Panc1 (cell line): ENCODE results near the gene TFB2M. TPM values are rescaled to one million over a fixed set of nuclear protein-coding genes. Genes with fewer than 3 reads are reported as not detected.
"Not testable (repeated sequence)": the region's sequence is repeated elsewhere in the genome, so short reads cannot be mapped to it uniquely, and the experiment has no call there.

ENCODE experiments used
- ATAC-seq: fragments of 200-7000 bp; cut with Tn5 transposase; 2 replicates; pipeline ENCODE4 v1.9.1; 2020; ENCODE audit warnings: mild to moderate bottlenecking, moderate library complexity
- BruUV-seq: library from RNA; stranded (reverse); fragments of 400-500 nt; replicated peaks from 2 replicates; lab custom pipeline; 2021; lab: Mats Ljungman, UMichigan
- CTCF ChIA-PET: fragments of 300-600 bp; sonication (Branson Sonifier 250); formaldehyde crosslinking; loops from one replicate; lab custom pipeline; 2022; ENCODE audit warnings: antibody characterized with exemption; lab: Charles Lee
- POLR2A ChIA-PET: fragments of 300-600 bp; sonication (Branson Sonifier 250); formaldehyde crosslinking; loops from one replicate; lab custom pipeline; 2022; ENCODE audit warnings: antibody characterized with exemption; lab: Charles Lee
- DNase-seq: peaks from one replicate; pipeline ENCODE4 v3.0.0-alpha.2; 2010; ENCODE audit warnings: low read depth, low spot score
- H3K27ac ChIP-seq: 2 replicates; pipeline ENCODE4 v1.5.1; 2011; ENCODE audit warnings: mild to moderate bottlenecking, low read length, inconsistent platforms
- H3K27me3 ChIP-seq: fragments of 200-500 bp; sonication (Bioruptor generic); 2 replicates; pipeline ENCODE4 v1.6.0; 2014; ENCODE audit warnings: low read length, inconsistent platforms; ENCODE audit not compliant: control insufficient read depth, insufficient read depth
- H3K36me3 ChIP-seq: fragments of 200-500 bp; sonication (Bioruptor generic); 2 replicates; pipeline ENCODE4 v1.5.1; 2014; ENCODE audit warnings: inconsistent platforms, mild to moderate bottlenecking, low read length, moderate library complexity; ENCODE audit not compliant: control insufficient read depth, insufficient read depth
- H3K4me1 ChIP-seq: 2 replicates; pipeline ENCODE4 v1.5.1; 2011; ENCODE audit warnings: inconsistent platforms, mild to moderate bottlenecking, low read length, moderate library complexity; ENCODE audit not compliant: control insufficient read depth, insufficient read depth
- H3K4me3 ChIP-seq, 2 experiments: 2 replicates each; pipeline ENCODE4 v1.5.1; 2011 to 2012; ENCODE audit warnings: low read depth in 2 of 2, low read length in 2 of 2, mild to moderate bottlenecking in 2 of 2, inconsistent platforms in 1 of 2, moderate library complexity in 1 of 2
- H3K9me3 ChIP-seq: fragments of 200-500 bp; sonication (Bioruptor generic); 2 replicates; pipeline ENCODE4 v1.5.1; 2014; ENCODE audit warnings: low read depth, mild to moderate bottlenecking, inconsistent platforms, low read length, moderate library complexity; ENCODE audit not compliant: control insufficient read depth, insufficient read depth
- POLR2AphosphoS5 ChIP-seq: IDR thresholded peaks from 2 replicates; pipeline ENCODE4 v1.6.1; 2012; ENCODE audit warnings: mild to moderate bottlenecking, low read depth, low read length, moderate library complexity
- SIN3A ChIP-seq: IDR thresholded peaks from 2 replicates; pipeline ENCODE4 v1.6.1; 2012; ENCODE audit warnings: low read depth, mild to moderate bottlenecking, low read length, moderate library complexity, borderline replicate concordance; ENCODE audit not compliant: insufficient read depth
- TCF7L2 ChIP-seq: IDR thresholded peaks from 2 replicates; pipeline ENCODE4 v1.6.1; 2011; ENCODE audit warnings: mild to moderate bottlenecking, low read depth, low read length, inconsistent platforms
- in situ Hi-C: cut with HindIII; loops from 2 replicates; pipeline ENCODE4 v1.10.0; 2016; ENCODE audit warnings: low sequenced_read_pairs, low pct_unique_long_range_greater_than_20kb
- intact Hi-C: fragments of 100-400 bp; cut with micrococcal nuclease; formaldehyde crosslinking; loops from one replicate; pipeline ENCODE4 v1.10.0; 2022; ENCODE audit not compliant: unreplicated experiment
- total RNA-seq: library from RNA; stranded (reverse); gene quantifications from one replicate; pipeline ENCODE4 v1.2.1, GENCODE V29; 2021; ENCODE audit not compliant: unreplicated experiment
- TF ChIP-seq, protein P1 (sequence below): fragments of 450-650 bp; IDR thresholded peaks from 2 replicates; pipeline ENCODE4 v1.5.1; 2017; ENCODE audit warnings: mild to moderate bottlenecking
- TF ChIP-seq, protein P2 (sequence below), 2 experiments: IDR thresholded peaks; 2 replicates each; pipeline ENCODE4 v1.6.1; 2011 to 2012; ENCODE audit warnings: low read depth in 2 of 2, control low read depth in 1 of 2, low read length in 1 of 2, mild to moderate bottlenecking in 1 of 2, moderate library complexity in 1 of 2; ENCODE audit not compliant: insufficient read depth in 1 of 2

The TFB2M gene
- total RNA-seq, 1 experiment from 2014 or later: 21.0 TPM

DNA sequence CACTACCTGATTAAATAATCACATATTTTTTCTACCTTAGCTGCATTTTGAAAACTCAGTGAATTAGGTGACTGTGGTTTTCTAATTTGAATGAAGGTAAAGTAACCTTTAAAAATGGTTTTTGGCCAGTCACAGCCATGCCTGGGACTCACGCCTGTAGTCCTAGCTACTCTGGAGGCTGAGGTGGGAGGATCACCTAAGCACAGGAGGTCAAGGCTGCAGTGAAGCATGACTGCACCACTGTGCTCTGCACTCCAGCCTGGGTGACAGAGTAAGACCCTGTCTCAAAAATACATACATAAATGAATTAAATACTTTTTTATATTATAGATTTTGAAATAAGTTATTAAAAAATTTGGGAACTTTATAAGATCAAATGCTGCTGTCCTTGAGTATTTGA, 5.9 kb upstream of the TFB2M start:
- Histone ChIP-seq H3K4me1 (peaks cover 33% of the 10 kb centered on the region), H3K9me3 (no peaks in the 10 kb centered on the region), H3K27ac (no peak overlapping the region), H3K4me3 (no peak overlapping the region), H3K27me3 (no peaks in the 10 kb centered on the region), H3K36me3 (no peaks in the 10 kb centered on the region; the same call in 1 of the 2 replicates)
- no peak for ATAC-seq
- TF ChIP-seq TCF7L2 (no peak), SIN3A (no peak), POLR2AphosphoS5 (no peak)
- TF ChIP-seq, protein P1, sequence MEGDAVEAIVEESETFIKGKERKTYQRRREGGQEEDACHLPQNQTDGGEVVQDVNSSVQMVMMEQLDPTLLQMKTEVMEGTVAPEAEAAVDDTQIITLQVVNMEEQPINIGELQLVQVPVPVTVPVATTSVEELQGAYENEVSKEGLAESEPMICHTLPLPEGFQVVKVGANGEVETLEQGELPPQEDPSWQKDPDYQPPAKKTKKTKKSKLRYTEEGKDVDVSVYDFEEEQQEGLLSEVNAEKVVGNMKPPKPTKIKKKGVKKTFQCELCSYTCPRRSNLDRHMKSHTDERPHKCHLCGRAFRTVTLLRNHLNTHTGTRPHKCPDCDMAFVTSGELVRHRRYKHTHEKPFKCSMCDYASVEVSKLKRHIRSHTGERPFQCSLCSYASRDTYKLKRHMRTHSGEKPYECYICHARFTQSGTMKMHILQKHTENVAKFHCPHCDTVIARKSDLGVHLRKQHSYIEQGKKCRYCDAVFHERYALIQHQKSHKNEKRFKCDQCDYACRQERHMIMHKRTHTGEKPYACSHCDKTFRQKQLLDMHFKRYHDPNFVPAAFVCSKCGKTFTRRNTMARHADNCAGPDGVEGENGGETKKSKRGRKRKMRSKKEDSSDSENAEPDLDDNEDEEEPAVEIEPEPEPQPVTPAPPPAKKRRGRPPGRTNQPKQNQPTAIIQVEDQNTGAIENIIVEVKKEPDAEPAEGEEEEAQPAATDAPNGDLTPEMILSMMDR: no peak
- TF ChIP-seq, protein P2, sequence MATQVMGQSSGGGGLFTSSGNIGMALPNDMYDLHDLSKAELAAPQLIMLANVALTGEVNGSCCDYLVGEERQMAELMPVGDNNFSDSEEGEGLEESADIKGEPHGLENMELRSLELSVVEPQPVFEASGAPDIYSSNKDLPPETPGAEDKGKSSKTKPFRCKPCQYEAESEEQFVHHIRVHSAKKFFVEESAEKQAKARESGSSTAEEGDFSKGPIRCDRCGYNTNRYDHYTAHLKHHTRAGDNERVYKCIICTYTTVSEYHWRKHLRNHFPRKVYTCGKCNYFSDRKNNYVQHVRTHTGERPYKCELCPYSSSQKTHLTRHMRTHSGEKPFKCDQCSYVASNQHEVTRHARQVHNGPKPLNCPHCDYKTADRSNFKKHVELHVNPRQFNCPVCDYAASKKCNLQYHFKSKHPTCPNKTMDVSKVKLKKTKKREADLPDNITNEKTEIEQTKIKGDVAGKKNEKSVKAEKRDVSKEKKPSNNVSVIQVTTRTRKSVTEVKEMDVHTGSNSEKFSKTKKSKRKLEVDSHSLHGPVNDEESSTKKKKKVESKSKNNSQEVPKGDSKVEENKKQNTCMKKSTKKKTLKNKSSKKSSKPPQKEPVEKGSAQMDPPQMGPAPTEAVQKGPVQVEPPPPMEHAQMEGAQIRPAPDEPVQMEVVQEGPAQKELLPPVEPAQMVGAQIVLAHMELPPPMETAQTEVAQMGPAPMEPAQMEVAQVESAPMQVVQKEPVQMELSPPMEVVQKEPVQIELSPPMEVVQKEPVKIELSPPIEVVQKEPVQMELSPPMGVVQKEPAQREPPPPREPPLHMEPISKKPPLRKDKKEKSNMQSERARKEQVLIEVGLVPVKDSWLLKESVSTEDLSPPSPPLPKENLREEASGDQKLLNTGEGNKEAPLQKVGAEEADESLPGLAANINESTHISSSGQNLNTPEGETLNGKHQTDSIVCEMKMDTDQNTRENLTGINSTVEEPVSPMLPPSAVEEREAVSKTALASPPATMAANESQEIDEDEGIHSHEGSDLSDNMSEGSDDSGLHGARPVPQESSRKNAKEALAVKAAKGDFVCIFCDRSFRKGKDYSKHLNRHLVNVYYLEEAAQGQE (IDR thresholded peaks at IDR 0.05; ENCODE audit: insufficient read depth in 1 of 2, low read depth in 2 of 2, low read length in 1 of 2): no peak
- ChIA-PET CTCF (no interaction called here), POLR2A (interaction anchor here (0.5 kb wide), 1 partner anchor 73 kb away, joined by 7 read pairs; no protein-coding TSS in a partner anchor)
- intact Hi-C loops (no loop called here), in situ Hi-C loops (no loop called here)
- DNase-seq: no peak
- BruUV-seq: no TSS peak

DNA sequence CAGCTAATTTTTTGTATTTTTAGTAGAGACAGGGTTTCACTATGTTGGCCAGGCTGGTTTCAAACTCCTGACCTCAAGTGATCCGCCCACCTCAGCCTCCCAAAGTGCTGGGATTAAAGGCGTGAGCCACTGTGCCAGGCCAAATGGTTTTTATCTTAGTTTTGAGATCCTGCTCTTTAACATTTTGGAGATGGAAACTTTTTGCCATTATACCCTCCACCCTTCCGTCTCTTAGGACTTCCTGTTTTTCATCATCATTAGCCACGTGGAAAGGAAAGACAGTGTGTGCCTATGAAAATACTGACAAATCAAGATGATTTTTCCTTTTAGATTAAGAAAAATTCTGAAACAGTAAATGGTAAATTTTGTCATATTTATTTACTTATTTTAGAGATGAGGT, 5.2 kb upstream of the TFB2M start:
- H3K4me3 ChIP-seq, intact Hi-C loops, H3K36me3 ChIP-seq, BruUV-seq, DNase-seq, H3K27me3 ChIP-seq, H3K27ac ChIP-seq, ATAC-seq, in situ Hi-C loops, CTCF ChIA-PET, H3K9me3 ChIP-seq: not testable (repeated sequence)
- POLR2A ChIA-PET: interaction anchor here (0.7 kb wide), 1 partner anchor 28 kb away, joined by 3 read pairs; no protein-coding TSS in a partner anchor
- H3K4me1 ChIP-seq: peaks cover 33% of the 10 kb centered on the region
